Measurements from ENCODE around the gene SGIP1. TPM values are rescaled to one million over a fixed set of nuclear protein-coding genes. Genes with fewer than 3 reads are reported as not detected.

Gene SGIP1
- total RNA-seq, 2 experiments from 2014 or later: not detected

DNA sequence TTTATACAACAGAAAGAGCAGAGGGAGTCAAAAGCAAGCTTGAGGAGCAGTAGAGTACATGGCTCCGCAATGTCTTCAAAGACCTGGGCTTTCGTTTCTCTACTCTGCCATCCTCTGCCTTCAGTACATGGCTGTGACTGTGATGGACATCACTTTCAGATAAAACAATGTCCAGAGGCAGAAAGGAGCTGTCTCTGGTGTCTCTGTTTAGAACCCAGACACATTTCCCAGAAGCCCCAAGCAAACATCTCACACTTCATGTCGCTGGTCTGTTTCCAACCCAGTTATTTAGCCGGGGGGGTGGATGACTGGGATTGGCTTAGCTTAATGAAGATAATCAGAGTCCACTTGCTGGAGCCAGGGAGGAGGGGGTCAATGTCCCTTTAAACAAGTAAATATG lies 25.6 kb downstream of the SGIP1 start:
- TF ChIP-seq, protein P1, sequence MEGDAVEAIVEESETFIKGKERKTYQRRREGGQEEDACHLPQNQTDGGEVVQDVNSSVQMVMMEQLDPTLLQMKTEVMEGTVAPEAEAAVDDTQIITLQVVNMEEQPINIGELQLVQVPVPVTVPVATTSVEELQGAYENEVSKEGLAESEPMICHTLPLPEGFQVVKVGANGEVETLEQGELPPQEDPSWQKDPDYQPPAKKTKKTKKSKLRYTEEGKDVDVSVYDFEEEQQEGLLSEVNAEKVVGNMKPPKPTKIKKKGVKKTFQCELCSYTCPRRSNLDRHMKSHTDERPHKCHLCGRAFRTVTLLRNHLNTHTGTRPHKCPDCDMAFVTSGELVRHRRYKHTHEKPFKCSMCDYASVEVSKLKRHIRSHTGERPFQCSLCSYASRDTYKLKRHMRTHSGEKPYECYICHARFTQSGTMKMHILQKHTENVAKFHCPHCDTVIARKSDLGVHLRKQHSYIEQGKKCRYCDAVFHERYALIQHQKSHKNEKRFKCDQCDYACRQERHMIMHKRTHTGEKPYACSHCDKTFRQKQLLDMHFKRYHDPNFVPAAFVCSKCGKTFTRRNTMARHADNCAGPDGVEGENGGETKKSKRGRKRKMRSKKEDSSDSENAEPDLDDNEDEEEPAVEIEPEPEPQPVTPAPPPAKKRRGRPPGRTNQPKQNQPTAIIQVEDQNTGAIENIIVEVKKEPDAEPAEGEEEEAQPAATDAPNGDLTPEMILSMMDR (IDR thresholded peaks at IDR 0.05): no peak

GRCh38 chr1:66562561-66562960 lies 28.6 kb downstream of the SGIP1 start:
- TF ChIP-seq, protein P1 (IDR thresholded peaks at IDR 0.05): no peak
- Mint-ChIP-seq H3K36me3 (ENCODE audit: low read depth) (no peaks in the 10 kb centered on the region), H3K9me3 (no peaks in the 10 kb centered on the region), H3K27ac (no peak overlapping the region), H3K4me3 (no peak overlapping the region), H3K27me3 (peaks cover 3% of the 10 kb centered on the region), H3K4me1 (ENCODE audit: low read depth) (no peaks in the 10 kb centered on the region)
- ATAC-seq: no peak
- ChIA-PET CTCF (interaction anchor here (1.4 to 1.5 kb wide), 2 partner anchors 9 to 21 kb away, joined by 3 read pairs; no protein-coding TSS in a partner anchor), POLR2A (no interaction called here)
- intact Hi-C loops (cut with micrococcal nuclease): no loop called here
- DNase-seq: no peak

More for the DNA sequence above, 25.6 kb downstream of the SGIP1 start:
- ChIA-PET CTCF (no interaction called here), POLR2A (no interaction called here)
- Mint-ChIP-seq H3K9me3 (no peaks in the 10 kb centered on the region), H3K27me3 (no peaks in the 10 kb centered on the region), H3K27ac (no peak overlapping the region), H3K4me3 (no peak overlapping the region), H3K36me3 (ENCODE audit: low read depth) (no peaks in the 10 kb centered on the region), H3K4me1 (ENCODE audit: low read depth) (no peaks in the 10 kb centered on the region)
- intact Hi-C loops (cut with micrococcal nuclease): no loop called here
- DNase-seq (no peak), ATAC-seq (no peak)

- DNase-seq: no peak
- ChIA-PET CTCF (interaction anchor here (1.4 to 1.5 kb wide), 2 partner anchors 9 to 22 kb away, joined by 3 read pairs; no protein-coding TSS in a partner anchor), POLR2A (no interaction called here)
- no peak for ATAC-seq
- intact Hi-C loops (cut with micrococcal nuclease): no loop called here
- no peaks in the 10 kb centered on the region for H3K36me3 Mint-ChIP-seq (ENCODE audit: low read depth)
- no peak overlapping the region for H3K27ac Mint-ChIP-seq
- H3K27me3 Mint-ChIP-seq: peaks cover 3% of the 10 kb centered on the region
- no peaks in the 10 kb centered on the region for H3K4me1 Mint-ChIP-seq (ENCODE audit: low read depth)
- TF ChIP-seq, protein P1 (IDR thresholded peaks at IDR 0.05): no peak
- no peaks in the 10 kb centered on the region for H3K9me3 Mint-ChIP-seq
- no peak overlapping the region for H3K4me3 Mint-ChIP-seq
These were observed 29.3 kb downstream of the SGIP1 start for GRCh38 chr1:66563094-66563800.

DNA sequence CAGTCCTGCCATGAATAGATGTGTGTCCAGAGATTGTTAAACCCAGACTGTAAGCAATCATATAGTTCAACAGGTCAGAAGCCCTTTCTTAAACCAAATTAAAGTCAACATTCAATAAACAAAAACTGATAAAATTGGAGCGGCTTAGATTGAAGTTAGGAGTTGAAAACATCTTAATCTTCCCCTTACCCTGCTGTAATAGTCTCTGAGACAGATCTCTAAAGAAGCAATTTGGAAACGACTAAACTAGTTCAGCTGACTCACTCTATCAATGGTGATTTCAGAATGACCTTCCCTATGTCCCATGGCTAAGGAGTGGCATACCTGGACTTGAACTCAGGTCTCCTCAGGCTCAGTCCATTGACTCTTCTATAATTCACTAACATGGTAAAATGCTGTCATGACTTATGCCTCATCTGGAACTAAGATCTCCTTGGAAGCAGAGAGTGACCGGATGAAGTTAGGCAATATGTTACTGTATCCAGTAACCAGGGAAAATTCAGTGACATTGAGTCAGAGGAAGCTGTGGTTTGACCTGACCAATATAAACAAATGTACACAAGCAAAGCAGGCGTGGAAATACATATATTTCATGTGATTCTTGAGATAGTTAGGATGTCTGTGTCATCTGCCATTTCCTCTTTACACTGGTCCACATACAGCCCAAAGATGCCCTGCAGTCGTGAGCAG lies 30.1 kb downstream of the SGIP1 start:
- Mint-ChIP-seq H3K27ac (no peak overlapping the region), H3K27me3 (peaks cover 3% of the 10 kb centered on the region), H3K4me3 (no peak overlapping the region), H3K36me3 (ENCODE audit: low read depth) (no peaks in the 10 kb centered on the region), H3K4me1 (ENCODE audit: low read depth) (no peaks in the 10 kb centered on the region), H3K9me3 (no peaks in the 10 kb centered on the region)
- ChIA-PET CTCF (interaction anchor here (1.4 kb wide), 1 partner anchor 23 kb away, joined by 3 read pairs; no protein-coding TSS in a partner anchor), POLR2A (no interaction called here)
- ATAC-seq (no peak), DNase-seq (no peak)
- intact Hi-C loops (cut with micrococcal nuclease): no loop called here
- TF ChIP-seq, protein P1 (IDR thresholded peaks at IDR 0.05): no peak

DNA sequence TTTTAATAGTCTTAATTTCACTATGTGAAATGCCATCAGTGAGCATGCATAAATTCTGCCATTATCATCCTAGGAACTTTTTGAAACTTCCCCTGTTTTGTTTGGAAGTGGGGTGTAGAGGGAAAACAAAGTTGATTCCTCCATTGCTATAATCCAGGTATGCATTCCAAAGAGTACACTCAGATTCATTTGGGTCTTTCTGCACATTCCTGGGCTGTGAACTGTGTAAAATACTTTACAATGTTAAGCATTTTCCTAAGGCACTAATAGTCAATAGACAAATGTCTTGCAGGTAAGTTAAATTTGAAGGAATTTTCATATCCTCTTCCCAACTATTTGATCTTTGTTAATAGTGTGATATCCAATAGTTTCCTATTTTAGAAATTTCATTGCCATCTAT lies 36.2 kb downstream of the SGIP1 start:
- no peak for ATAC-seq
- DNase-seq: no peak
- POLR2A ChIA-PET: no interaction called here
- Mint-ChIP-seq H3K27me3 (peaks cover 8% of the 10 kb centered on the region), H3K4me3 (no peak overlapping the region), H3K36me3 (ENCODE audit: low read depth) (no peaks in the 10 kb centered on the region), H3K4me1 (ENCODE audit: low read depth) (no peaks in the 10 kb centered on the region), H3K27ac (no peak overlapping the region), H3K9me3 (no peaks in the 10 kb centered on the region)
- intact Hi-C loops (cut with micrococcal nuclease): no loop called here
- CTCF ChIA-PET: no interaction called here
- TF ChIP-seq, protein P1 (IDR thresholded peaks at IDR 0.05): no peak
